HG03378 (cell line): ENCODE measurements around the gene EPB41L4B.
"Not testable (repeated sequence)": the region's sequence is repeated elsewhere in the genome, so short reads cannot be mapped to it uniquely, and the experiment has no call there.

ENCODE experiments used
- ATAC-seq: cut with Tn5 transposase; IDR thresholded peaks from one replicate; pipeline ENCODE4 v1.9.1; 2021; ENCODE audit warnings: mild to moderate bottlenecking, moderate library complexity; ENCODE audit not compliant: unreplicated experiment

Gene EPB41L4B

DNA sequence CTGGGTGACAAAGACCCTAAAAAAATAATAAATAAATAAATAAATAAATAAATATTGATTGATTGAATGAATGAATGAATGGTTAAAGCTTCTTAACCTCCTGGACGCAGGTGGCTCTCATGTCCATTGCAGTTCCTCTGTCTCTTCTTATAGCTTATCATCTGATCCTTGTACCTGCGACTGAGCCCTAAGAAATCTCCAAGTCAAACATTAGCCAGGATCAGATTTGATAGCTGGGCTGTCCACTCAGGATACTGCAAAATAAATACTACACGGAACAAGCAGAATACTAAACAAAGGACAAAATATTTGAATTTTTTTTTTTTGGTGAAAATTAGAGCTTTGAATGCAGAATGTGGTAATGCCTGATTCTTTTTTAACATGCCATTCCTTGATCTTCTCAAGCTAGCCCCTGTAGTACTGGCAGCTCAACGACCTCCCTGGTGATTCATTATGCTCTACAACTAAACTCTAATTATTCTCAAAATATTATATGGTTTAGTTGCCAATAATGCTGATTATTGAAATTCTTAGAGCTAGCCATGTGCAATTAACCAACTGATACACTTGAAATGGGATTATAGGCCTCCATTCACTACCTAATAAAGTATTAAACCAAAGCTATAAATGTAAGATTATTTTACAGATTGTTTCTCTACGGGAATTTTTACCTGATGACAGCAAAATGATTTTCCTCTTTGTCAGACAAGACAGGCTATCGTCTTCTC lies 191.2 kb downstream of the EPB41L4B start:
- no peak for ATAC-seq

DNA sequence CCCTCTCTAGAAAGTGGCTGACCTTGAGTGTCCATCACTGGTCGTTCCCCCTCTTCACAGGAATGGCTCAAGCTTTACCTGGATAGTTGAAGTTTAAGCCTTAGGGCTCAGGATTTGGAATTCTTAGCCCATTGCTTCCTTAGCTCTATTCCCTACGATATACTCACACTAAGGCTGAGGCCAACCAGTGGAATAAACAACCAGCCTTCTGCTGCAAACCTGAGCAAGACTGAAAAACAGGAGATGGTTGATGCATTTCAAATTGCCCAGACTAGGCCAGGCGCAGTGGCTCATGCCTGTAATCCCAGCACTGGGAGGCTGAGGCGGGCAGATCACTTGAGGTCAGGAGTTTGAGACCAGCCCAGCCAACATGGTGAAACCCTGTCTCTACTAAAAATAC lies 194.2 kb downstream of the EPB41L4B start:
- ATAC-seq: not testable (repeated sequence)

DNA sequence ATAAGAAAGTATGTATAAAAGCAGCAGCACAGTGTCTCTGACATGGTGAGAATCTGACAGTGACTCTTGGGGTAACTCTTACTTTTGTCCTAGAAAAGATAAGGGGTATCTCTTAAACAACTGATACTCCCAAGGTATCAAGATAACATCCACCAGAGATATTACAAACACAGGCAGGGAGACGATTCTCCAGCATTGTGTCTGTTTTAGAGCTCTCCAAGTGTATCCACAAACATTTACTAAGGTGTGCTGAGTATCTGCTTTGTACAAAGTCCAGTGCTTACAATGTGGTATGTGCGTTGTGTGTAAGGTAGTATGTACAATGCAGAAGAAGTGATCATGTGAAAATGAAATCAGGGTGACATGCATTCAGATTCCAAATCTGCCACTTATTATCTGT lies 196.7 kb downstream of the EPB41L4B start:
- no peak for ATAC-seq

DNA sequence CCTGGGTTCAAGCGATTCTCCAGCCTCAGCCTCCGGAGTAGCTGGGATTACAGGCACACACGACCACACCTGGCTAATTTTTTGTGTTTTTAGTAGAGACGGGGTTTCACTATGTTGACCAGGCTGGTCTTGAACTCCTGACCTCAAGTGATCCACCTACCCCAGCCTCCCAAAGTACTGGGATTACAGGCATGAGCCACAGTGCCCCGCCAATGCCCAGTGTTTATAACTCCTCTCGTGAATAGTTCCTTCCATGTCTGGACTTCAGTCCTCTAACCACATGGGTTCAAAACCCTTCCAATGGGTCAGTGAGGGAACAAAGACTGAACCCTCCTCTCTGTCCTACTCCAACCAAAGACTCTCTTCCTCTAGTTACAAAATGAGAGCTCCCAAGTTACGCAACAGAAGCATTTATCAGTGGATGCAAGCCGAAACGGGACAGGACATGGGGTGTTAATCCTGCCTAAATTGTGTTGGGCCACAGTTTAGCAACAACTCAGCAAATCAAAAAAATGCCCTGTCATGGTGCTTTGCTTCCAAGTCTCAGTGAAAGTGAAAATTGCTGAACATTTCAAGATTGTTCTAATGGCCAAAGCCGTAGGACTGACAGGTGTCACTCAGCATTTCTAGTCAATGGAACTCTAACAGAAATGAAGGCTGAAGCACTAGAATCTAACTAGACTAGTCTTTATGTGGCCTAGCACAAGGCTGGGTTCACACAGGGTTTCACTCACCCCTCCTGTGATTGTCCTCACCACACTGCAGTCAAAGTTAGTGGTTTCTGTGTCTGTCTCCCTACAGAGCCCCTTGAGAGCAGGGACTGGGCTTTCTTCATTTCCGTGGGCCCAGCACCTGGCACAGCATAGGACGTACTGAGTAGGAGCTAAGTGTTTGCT lies 197.9 kb downstream of the EPB41L4B start:
- no peak for ATAC-seq
